Mucosa of descending colon (tissue), 3 donors: ENCODE results near the gene KRTAP9-9. TPM values are rescaled to one million over a fixed set of nuclear protein-coding genes. Genes with fewer than 3 reads are reported as not detected.

Experiments used
- ATAC-seq: fragments of 200-7000 bp; cut with Tn5 transposase; one replicate; pipeline ENCODE4 v1.9.1; 2020; ENCODE audit warnings: mild to moderate bottlenecking, moderate library complexity
- DNase-seq, 3 donors: peaks; one replicate each; pipeline ENCODE4 v3.0.0-alpha.2; 2020
- H3K36me3 ChIP-seq: fragments of 200-600 bp; one replicate; pipeline ENCODE4 v1.8.0; 2021; ENCODE audit warnings: low read depth, mild to moderate bottlenecking
- H3K4me1 ChIP-seq: fragments of 200-600 bp; one replicate; pipeline ENCODE4 v1.8.0; 2021; ENCODE audit warnings: low read depth, mild to moderate bottlenecking
- H3K4me3 ChIP-seq: fragments of 200-600 bp; one replicate; pipeline ENCODE4 v1.8.0; 2021; ENCODE audit warnings: mild to moderate bottlenecking
- H3K9me3 ChIP-seq: fragments of 200-600 bp; one replicate; pipeline ENCODE4 v1.8.0; 2021; ENCODE audit warnings: mild to moderate bottlenecking
- CTCF ChIP-seq: fragments of 200-600 bp; IDR thresholded peaks from one replicate; pipeline ENCODE4 v1.8.0; 2022; ENCODE audit warnings: antibody characterized with exemption, mild to moderate bottlenecking
- intact Hi-C, 2 donors: fragments of 100-400 bp; cut with DNase I in 1 of 2; cut with micrococcal nuclease in 1 of 2; formaldehyde crosslinking; loops; one replicate each; pipeline versions ENCODE4 v1.11.0 to v1.11.1; 2022; cut with DNase I, micrococcal nuclease
- total RNA-seq, 3 donors: library from RNA; stranded (reverse); fragmentation: NEBNext Ultra II Directional in 2 of 3; extraction: Animal tissue kit (Norgen Biotek cat#: 25700) in 2 of 3; gene quantifications; one replicate each; pipeline versions ENCODE4 v1.2.1 to v1.2.4, GENCODE V29; 2021 to 2023
- donor health status: DM: no; HTN: no; CAD: no; lungs with moderate emphysema.
- donor health status: DM: no; HTN: no; CAD: no.
- donor health status: DM: no; HTN: yes; CAD: no.

Gene KRTAP9-9
- total RNA-seq, 3 donors from 2014 or later = not detected

- intact Hi-C loops = no loop called here
- H3K4me3 ChIP-seq = no peak overlapping the region
- no peak for TF ChIP-seq CTCF
- DNase-seq (no peak), ATAC-seq (no peak)
- H3K9me3 ChIP-seq = no peaks in the 10 kb centered on the region
- no peaks in the 10 kb centered on the region for H3K36me3 ChIP-seq
- H3K4me1 ChIP-seq = no peaks in the 10 kb centered on the region
These were observed 28.9 kb downstream of the KRTAP9-9 start for GRCh38 chr17:41284043-41284442.

- no peaks in the 10 kb centered on the region for H3K4me1 ChIP-seq
- no peak for TF ChIP-seq CTCF
- no peaks in the 10 kb centered on the region for H3K9me3 ChIP-seq
- DNase-seq (no peak), ATAC-seq (no peak)
- H3K4me3 ChIP-seq = no peak overlapping the region
- intact Hi-C loops = no loop called here
- no peaks in the 10 kb centered on the region for H3K36me3 ChIP-seq
These were observed 29.4 kb downstream of the KRTAP9-9 start for GRCh38 chr17:41284546-41284945.

GRCh38 chr17:41287050-41287449 lies 31.9 kb downstream of the KRTAP9-9 start:
- no peak for ATAC-seq

GRCh38 chr17:41294016-41294415 lies 38.8 kb downstream of the KRTAP9-9 start:
- ATAC-seq (no peak), DNase-seq (no peak)
- no peaks in the 10 kb centered on the region for H3K36me3 ChIP-seq
- TF ChIP-seq CTCF = no peak
- H3K4me1 ChIP-seq = no peaks in the 10 kb centered on the region
- no peak overlapping the region for H3K4me3 ChIP-seq
- intact Hi-C loops = no loop called here
- H3K9me3 ChIP-seq = no peaks in the 10 kb centered on the region

More at GRCh38 chr17:41287050-41287449, 31.9 kb downstream of the KRTAP9-9 start:
- Histone ChIP-seq H3K9me3 (no peaks in the 10 kb centered on the region), H3K36me3 (no peaks in the 10 kb centered on the region), H3K4me1 (no peaks in the 10 kb centered on the region), H3K4me3 (no peak overlapping the region)
- intact Hi-C loops = no loop called here
- TF ChIP-seq CTCF = no peak
- DNase-seq = no peak

GRCh38 chr17:41296846-41297245 lies 41.7 kb downstream of the KRTAP9-9 start:
- no peak for DNase-seq
- Histone ChIP-seq H3K4me3 (no peak overlapping the region), H3K4me1 (no peaks in the 10 kb centered on the region), H3K36me3 (no peaks in the 10 kb centered on the region), H3K9me3 (no peaks in the 10 kb centered on the region)
- TF ChIP-seq CTCF = no peak
- intact Hi-C loops = no loop called here
- ATAC-seq = no peak

- Histone ChIP-seq H3K9me3 (no peaks in the 10 kb centered on the region), H3K36me3 (no peaks in the 10 kb centered on the region), H3K4me3 (no peak overlapping the region), H3K4me1 (no peaks in the 10 kb centered on the region)
- DNase-seq (no peak), ATAC-seq (no peak)
- intact Hi-C loops = no loop called here
- no peak for TF ChIP-seq CTCF
These were observed 43.4 kb downstream of the KRTAP9-9 start for GRCh38 chr17:41298458-41299135.
